Cortex of kidney (tissue), 1 donor: ENCODE data around the gene MATR3.
"Not testable (repeated sequence)": the region's sequence is repeated elsewhere in the genome, so short reads cannot be mapped to it uniquely, and the experiment has no call there.

Source experiments
- DNase-seq: peaks from one replicate; lab custom pipeline; 2025; lab: John Stamatoyannopoulos, UW

MATR3 gene

DNA sequence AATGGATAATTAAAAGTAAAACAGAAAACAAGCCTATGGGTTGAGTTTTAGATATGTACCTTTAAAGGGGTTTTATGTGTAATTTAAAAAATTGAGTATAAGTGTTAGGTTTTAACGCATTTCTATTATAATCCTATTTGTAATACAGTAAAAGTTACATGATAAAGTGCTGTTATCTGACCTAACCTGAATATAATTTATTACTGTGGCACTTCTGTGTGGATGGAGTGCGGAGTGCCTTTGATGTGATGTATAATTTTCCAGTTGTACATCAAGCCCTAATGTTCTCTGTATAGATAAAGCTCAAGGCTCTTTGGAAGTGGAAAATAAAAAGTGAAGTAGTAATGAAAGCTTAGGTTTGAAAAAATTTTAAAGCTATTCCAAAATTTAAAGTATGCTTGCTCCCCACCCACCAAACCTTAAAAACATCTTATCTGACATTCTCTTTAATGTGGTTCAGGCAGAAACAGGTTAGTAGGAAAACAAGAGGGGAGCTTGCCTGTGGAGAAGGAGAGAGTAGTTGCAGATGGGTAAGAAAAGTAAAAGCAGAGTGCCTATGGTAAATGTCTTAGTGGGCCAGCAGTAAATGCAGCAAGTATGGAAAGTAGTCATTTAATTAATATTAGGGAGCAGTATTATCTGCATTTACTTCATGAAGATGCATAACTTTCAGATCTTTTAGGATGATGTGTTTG, 4.0 kb downstream of the MATR3 start:
- DNase-seq, result no peak

DNA sequence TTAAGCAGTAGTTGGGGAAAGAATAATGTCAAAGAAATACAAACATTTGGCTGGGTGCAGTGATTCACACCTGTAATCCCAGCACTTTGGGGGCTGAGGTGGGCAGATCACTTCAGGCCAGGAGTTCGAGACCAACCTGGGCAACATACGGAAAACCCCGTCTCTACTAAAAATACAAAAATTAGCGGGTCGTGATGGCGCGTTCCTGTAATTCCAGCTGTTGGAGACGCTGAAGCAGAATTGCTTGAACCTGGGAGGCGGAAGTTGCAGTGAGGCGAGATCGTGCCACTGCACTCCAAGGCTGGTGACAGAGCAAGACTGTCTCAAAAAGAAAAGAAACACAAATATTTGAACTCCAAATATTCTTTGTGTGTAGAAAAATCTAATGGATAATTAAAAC, 4.7 kb downstream of the MATR3 start:
- DNase-seq, result no peak

DNA sequence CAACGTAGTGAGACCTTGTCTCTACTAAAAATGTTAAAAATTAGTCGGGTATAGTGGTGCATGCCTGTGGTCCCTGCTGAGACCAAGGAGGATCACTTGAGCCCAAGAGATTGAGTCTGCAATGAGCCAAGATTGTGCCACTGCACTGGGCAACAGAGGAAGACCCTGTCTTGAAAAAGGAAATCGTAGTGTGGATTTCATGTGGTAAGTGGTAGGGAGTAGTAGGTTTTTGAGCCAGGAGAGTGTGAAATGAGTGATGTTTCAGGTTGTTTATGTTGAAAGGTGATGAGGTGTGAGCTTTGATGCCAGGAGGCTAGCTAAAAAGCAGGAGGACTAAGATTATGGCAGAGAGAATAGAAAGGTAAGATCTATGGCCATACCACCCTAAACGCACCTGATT, 5.9 kb downstream of the MATR3 start:
- no peak for DNase-seq

DNA sequence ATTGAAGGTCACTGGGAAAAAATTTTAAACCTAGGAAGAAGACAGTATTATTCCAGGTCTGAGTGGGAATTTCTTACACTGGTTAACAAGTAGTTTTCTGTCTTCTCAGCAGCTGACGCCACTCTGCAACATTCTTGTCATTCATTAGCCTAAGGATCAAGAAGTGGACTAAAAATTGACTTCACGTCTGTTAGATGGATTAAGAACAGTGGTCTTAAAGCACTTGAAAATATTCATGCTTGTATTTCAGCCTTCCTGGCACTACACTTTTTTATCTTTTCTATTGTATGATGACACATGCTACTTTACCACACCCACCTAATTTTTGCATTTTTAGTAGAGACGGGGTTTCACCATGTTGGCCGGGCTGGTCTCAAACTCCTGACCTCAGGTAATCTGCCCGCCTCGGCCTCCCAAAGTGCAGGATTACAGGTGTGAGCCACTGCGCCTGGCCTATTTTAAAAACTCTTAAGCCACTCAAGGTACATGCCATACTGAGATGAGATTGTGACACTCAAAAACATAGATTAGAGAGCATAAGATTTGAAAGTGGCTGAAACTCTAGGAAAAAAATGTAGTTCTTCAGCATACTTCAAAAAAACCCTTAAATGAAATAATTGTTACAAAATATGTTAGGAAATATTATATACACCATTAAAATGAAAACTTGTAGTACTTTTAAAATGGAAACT, 8.4 kb downstream of the MATR3 start:
- no peak for DNase-seq

DNA sequence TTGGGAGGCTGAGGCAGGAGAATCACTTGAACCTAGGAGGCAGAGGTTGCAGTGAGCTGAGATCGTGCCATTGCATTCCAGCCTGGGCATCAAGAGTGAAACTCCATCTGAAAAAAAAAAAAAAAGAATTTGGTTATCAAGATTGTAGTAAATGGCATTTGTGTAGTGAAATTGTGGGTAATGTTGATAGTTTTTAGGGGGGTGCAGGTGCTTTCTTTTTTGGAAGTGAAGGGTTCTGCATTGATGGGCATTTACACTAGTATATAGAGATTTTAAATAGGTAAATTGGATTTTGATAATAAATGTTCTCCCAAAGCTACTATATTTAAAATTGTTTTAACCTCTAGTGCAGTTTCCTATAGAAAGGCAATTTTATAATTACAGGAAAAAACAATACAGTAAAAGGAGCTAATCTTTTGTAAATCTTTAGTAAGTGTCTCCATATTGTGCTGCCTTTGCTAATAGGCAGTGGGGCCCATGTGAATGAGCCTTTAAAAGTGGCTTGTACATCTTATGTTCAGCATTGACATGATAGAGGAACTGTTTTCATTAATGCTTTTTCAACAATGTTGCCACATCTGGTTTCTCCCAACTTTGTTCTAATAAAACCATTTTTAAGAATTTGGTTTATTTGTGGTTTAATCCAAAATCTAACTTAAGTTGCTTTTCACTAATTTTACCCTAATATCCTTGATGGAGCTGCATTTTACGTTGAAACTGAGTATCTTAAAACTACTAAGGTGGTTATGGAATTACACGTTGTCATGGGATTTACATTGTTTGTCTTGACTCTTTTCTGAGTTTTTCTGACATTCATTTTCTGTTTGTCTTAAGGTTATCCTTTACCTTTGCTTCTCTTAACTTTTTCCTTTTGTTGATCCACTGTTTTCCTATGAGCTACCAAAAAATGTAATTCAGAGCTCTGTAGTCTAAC, 11.1 kb downstream of the MATR3 start:
- DNase-seq, result no peak

DNA sequence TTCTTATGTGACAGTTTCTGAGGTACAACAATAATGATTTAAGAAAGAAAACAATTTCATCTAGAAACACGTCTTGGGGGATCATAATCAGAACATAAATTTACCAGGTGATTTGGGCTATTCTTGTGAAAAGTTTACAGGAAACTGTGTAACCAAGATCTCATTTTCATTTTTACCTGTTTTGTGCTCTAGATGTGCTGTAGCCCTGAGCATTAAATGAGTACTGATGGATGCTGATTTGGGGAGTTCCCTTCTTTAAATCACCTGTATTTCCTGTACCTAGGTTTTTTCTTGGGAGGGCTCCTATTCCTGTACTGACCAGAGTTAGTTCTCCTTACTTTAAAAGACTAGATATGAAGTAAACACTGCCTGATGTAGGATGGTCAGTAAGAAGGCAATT, 12.7 kb downstream of the MATR3 start:
- DNase-seq, result no peak

DNA sequence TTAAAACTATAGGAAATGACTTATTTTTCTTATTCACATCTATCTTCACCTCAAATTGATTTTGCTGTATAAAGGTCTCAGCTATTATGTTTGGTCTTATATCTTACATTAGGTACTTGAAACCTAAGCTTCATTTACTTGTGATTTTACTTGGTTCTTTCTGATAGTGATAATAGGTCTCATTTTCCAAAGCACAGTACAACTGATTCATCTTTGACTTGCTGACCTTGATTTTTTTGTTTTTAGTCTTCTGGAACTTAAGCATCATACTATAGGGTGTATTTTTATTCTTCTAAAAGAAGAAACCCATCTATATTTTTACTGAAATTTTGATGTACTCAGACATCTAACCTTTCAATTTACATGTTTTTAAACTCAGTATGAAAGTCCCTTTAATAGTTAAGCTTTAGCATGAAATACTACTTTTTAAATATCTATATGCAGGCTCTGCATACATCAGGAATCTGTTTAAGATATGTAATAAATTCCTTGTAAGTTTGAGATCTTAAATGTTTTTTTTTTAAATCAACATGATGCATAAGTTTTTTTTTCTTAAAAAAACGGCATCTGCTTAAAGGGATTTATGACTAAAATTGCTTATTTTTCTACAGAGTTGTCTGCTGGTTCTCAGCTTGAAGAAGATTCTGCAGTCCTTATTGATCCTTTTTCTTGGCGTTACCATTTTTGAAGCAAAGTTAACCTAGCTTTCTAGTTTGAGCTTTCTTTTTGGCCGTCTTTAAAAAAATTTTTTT, 13.3 kb downstream of the MATR3 start:
- DNase-seq, result no peak

DNA sequence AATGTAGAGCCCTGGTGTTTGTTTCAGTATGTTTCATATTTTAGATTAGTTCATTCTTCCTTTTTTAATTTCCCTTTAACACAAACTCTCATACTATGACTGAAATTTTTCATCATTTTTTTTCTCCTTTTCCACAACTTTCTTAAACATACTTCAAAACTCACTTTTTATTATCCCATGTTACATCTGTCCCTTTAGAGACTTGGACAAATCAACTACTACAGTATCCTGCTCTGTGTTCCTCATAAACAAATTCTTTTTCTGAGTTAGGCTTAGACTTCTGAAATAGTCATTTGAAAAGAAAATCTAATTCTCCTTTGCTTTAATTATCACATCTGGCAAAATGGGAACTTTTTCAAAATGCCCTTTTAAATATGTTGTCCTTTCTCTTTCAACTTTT, 15.3 kb downstream of the MATR3 start:
- DNase-seq, result no peak

DNA sequence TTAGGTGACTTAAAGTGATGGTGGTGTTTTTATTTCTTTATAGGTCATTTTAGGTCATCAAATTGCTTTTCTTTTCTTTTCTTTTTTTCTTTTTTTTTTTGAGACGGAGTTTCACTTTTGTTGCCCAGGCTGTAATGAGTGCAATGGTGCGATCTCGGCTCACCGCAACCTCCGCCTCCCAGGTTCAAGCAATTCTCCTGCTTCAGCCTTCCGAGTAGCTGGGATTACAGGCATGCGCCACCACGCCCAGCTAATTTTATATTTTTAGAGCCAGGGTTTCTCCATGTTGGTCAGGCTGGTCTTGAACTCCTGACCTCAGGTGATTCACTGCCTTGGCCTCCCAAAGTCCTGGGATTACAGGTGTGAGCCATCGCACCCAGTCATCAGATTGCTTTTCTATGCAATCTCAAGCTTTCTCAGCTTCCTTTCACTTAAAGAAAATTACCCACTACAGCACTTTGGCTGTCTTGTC, 17.2 kb downstream of the MATR3 start:
- not testable (repeated sequence) for DNase-seq

DNA sequence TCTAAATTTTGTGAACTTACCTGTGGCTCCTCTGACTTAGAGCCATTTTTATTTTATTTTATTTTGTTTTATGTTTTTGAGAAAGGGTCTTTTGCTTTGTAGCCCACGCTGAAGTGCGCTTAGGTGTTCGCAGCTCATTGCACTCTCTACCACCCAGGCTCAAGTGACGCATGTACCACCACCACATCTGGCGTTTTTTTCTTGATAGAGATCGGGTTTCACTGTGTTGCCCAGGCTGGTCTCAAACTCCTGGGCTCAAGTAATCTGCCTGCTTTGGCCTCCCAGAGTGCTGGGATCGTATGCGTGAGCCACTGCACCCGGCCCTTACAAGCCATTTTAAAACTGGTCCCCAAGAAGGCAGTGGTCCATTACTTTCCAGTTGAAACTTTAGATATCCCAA, 18.5 kb downstream of the MATR3 start:
- DNase-seq, result no peak

DNA sequence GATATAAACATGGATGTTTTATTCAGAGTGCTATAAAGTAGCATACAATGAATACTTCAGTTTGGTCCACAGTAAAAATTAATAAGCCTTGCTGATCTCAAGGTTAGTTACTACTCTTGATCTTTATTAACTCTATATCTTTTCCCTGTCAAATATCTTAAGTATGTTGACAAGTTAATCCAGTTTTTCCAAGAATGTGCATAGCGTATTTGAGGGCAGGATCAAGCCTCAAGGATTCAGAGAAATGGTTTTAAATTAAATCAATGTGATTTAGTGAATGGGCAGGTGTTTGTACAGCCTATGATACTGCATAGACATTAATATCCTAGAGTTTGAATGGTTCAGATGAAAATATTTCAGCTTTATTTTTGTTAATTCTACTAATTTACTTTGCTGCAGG, 20.7 kb downstream of the MATR3 start:
- DNase-seq, result no peak

DNA sequence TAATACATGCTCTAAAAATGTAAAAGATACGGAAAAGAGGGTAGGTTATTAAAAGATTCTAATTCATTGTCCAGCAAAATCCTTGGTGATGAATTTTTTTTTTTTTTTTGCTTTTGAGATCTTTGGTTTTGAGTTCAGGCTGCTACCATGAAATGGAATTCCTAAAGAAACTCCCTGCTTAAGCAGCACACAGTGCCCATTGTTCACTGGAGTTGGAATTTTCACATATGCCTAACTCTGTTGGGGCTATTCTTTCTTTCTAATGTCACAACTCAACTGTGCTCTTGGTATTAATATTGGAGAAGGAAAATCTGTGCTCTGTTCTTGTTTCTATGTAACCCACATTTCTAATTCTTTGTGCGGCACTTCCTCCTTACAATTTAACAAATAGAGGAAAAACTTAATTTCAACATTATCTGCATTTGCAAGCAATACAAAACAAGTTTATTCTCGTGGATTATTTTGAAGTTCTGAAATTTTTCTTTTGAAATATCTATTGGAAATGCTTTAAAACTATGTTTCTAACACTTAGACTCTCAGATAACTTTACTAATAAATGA, 21.6 kb downstream of the MATR3 start:
- no peak for DNase-seq

DNA sequence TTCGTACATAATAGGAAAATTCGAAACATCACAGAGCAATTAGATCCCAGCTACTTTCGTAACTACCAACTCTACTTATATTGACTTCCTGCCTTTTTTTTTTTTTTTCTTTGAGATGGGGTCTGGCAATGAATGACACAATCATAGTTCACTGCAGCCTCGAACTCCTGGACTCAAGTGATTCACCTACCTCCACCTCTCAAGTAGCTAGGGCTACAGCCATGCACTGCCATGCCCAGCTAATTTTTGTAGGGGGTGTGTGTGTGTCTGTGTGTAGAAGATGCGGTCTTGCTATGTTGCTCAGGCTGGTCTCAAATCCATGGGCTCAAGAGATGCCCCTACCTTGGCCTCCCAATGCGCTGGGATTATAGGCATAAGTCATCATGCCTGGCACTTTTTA, 42.3 kb downstream of the MATR3 start:
- no peak for DNase-seq

DNA sequence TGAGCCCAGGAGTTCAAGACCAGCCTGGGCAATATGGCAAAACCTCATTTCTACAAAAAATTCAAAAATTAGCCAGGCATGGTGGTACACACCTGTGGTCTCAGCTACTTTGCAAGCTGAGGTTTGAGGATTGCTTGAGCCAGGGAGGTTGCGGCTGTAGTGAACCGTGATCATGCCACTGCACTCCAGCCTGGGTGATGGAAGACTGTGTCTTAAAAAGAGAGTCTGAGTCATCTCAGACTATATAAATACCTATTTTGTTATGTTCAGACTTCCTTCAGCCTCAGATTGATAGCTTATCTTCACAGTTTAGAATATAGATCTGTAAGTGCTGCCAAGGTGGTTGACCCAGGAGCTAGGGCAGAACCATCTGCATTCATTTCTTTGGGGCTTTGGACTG, 46.5 kb downstream of the MATR3 start:
- no peak for DNase-seq

DNA sequence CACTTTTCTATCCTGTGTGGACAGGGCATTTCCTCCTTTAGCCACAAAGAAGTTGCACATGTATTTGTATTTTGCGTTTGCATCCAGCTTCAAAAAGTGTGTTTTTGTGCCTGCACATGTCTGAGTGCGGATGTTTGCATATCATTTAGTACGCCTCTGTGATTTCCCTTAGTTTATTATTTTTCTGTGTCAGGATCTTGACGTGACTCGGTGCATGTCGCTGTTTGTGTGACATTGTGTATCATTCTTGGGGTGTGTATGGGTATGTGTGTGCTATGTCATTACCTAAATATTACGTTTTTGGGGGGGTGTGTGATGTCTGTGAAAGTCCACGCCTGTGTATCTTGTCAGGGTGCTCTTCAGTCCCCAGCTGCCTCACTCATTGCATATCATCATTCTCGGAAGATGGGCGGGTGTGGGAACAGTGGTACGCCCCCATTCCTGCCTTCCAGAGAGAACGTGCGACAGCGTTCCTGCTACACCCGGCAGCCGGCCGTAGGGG, 47.7 kb downstream of the MATR3 start:
- DNase-seq, result no peak

DNA sequence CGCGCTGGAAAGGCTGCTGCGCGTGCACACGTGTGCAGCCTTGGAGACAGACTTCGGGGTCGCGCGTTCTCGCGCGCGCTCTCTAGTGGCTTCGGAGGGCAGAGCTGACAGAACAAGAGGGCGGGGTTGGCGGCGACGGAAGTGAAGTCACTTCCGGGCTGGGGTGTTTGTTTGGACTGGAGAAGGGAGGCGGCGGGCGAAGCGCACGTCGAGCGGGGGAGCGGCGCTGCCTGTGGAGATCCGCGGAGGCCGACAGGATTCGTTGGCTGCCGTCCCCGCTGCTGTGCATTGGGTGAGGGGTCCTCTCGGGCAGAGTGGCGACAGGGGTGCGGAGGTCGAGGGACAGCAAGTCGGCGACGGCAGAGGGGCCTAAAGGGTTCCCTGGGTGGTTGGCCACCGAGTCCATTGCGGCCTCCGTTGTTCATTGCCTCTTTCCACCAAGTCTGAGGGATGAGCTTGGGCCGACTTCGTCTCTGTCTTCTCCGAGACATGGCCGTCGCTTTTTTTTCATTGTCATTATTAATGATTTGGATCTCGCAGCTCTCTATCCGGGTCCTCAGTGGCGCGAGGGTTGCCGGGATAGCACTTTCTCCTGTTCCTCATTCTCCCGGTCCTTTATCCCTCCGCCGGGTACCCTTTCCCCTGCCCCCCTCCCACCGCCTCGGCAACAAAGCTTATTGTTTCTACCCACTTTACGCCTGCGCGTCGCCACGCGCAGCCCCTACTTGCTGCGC, 48.3 kb downstream of the MATR3 start, which contains the start of gene PAIP2:
Gene PAIP2, plus strand, starts transcription at position 166 of the 734 bp plus-strand sequence. CDS start 21,931 bp downstream, outside the sequence.
- DNase-seq, result no peak

DNA sequence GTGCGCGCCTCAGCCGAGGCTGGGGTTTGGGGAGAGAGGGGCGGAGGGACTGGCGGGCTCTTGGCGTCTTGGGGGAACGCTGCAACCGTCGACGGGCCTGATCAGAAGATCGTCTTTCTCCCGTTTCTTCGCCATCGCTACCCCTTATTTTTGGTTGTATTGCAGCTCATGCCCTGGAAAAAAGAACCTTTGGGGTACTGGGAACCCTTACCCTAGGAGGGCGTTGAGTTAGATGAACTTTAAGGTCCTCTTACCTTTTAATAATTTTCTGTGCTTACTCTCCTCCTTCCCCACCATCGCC, 48.8 kb downstream of the MATR3 start:
- DNase-seq, result no peak

DNA sequence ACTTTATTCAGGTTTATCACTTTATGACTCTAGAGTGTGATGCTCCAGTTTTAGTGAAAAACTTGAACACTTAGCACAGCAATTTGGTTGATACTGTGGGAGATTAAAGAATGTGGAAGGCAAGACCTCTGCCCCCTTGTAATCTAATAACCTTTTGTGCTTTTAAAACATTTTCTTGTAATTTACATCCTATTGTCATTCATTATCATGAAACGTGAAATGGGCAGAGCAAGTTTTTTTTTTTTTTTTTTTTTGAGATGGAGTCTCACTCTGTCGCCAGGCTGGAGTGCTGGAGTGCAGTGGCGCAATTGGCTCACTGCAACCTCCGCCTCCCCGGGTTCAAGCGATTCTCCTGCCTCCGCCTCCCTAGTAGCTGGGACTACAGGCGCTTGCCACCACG, 49.9 kb downstream of the MATR3 start:
- DNase-seq, result no peak

DNA sequence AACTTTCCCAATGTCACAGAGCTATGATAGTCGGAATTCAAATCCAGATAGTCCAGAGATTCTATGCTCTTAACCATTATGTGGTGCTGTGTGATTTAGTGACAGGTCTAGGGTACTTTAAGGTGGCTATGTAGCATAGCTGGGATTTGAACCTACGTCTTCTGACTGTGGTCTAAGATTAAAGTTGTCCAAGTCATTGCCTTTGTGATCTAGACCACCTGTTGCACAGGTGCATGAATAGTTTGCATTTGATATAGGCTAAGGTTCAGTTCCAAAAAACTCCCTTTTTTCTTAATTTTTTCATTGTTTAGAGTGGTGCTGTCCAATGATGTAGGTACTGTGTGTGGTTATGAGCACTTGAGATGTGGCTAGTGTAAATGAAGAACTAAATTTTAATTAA, 50.6 kb downstream of the MATR3 start:
- no peak for DNase-seq

DNA sequence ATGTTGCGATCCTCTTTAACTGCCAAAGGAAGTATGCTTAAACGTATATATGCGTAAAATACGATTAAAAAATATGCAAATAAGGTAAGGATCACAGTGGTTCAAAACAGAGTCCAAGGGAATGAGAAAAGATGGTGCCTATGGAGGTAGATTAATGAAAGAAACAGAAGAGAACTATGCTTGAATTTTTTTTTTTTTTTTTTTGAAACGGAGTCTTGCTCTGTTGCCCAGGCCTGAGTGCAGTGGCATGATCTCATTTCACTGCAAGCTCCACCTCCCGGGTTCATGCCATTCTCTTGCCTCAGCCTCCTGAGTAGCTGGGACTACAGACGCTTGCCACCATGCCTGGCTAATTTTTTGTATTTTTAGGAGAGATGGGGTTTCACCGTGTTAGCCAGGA, 51.9 kb downstream of the MATR3 start:
- not testable (repeated sequence) for DNase-seq

DNA sequence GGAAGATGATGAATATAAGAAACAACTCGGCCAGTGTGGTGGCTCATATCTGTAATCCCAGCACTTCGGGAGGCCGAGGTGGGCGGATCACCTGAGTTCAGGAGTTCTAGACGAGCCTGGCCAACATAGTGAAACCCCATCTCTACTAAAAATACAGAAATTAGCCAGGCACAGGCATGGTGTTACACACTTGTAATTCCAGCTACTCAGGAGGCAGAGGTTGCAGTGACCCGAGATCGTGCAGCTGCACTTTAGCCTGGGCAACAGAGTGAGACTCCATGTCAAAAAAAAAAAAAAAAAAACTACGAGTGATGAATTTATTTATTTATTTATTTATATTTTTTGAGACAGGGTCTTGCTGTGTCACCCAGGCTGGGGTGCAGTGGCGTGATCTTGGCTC, 54.3 kb downstream of the MATR3 start:
- DNase-seq, result not testable (repeated sequence)
